Spinal cord (tissue), 10 donors: ENCODE measurements around the gene MORN1. TPM values are rescaled to one million over a fixed set of nuclear protein-coding genes. Genes with fewer than 3 reads are reported as not detected.

Experiments used
- DNase-seq, 6 donors: peaks; one replicate each; pipeline versions ENCODE4 v3.0.0 to v3.0.0-alpha.2; 2013 to 2015; ENCODE audit warnings: low spot score in 6 of 6, low read depth in 4 of 6
- H3K27ac ChIP-seq: one replicate; pipeline ENCODE4 v1.5.1; 2013; ENCODE audit warnings: low read depth, low read length, control low read depth
- H3K27me3 ChIP-seq: one replicate; pipeline ENCODE4 v1.6.1; 2013; ENCODE audit warnings: low read length; ENCODE audit not compliant: control insufficient read depth, insufficient read depth
- H3K36me3 ChIP-seq: one replicate; pipeline ENCODE4 v1.6.1; 2013; ENCODE audit warnings: low read length; ENCODE audit not compliant: control insufficient read depth, insufficient read depth
- H3K4me1 ChIP-seq: one replicate; pipeline ENCODE4 v1.6.1; 2013; ENCODE audit warnings: low read length; ENCODE audit not compliant: control insufficient read depth, insufficient read depth
- H3K4me3 ChIP-seq: one replicate; pipeline ENCODE4 v1.5.1; 2013; ENCODE audit warnings: low read depth, low read length, control low read depth
- H3K9me3 ChIP-seq: one replicate; pipeline ENCODE4 v1.6.1; 2013; ENCODE audit warnings: low read length; ENCODE audit not compliant: control insufficient read depth, insufficient read depth
- WGBS: methylation state at CpG from one replicate; pipeline ENCODE4 v1.1.5; 2013; ENCODE audit warnings: missing lambda C conversion rate; ENCODE audit not compliant: insufficient coverage; 5-methylcytosine and 5-hydroxymethylcytosine counted together
- polyA plus RNA-seq, 2 donors: library from polyadenylated mRNA; unstranded; fragments of 120-200 nt; gene quantifications; one replicate each; pipeline ENCODE4 v1.2.1, GENCODE V29; 2013; ENCODE audit not compliant: insufficient read length in 2 of 2
- total RNA-seq, 2 donors: library from RNA; depleted of rRNA in 1 of 2; stranded (reverse); fragments of 120-200 nt in 1 of 2; fragments of >200 nt in 1 of 2; gene quantifications; one replicate each; pipeline versions ENCODE4 v1.2.3 to v1.2.4, GENCODE V29; 2013 to 2014
- donor health status: healthy.

MORN1 gene
- total and polyA plus RNA-seq, 4 donors, result 8.4 to 17.5 (median 12.8) TPM

GRCh38 chr1:2311184-2312032 is 79.9 kb downstream of the MORN1 start:
- no peaks in the 10 kb centered on the region for H3K27me3 ChIP-seq
- WGBS, result 26% methylated on average over 17 of the region's 21 CpGs
- H3K4me3 ChIP-seq, result no peak overlapping the region
- H3K27ac ChIP-seq, result peak overlapping the region; percentile 33
- peaks cover 54% of the 10 kb centered on the region for H3K36me3 ChIP-seq
- no peaks in the 10 kb centered on the region for H3K9me3 ChIP-seq
- H3K4me1 ChIP-seq, result peaks cover 60% of the 10 kb centered on the region
- DNase-seq, result peak in 2 of 6 donors; percentile 41 to 65

GRCh38 chr1:2310332-2311183 is 80.8 kb downstream of the MORN1 start:
- no peak for DNase-seq
- H3K36me3 ChIP-seq, result peaks cover 59% of the 10 kb centered on the region
- H3K27ac ChIP-seq, result no peak overlapping the region

GRCh38 chr1:2308844-2309243 is 82.5 kb downstream of the MORN1 start:
- H3K4me1 ChIP-seq, result peaks cover 46% of the 10 kb centered on the region
- H3K27ac ChIP-seq, result no peak overlapping the region
- no peaks in the 10 kb centered on the region for H3K9me3 ChIP-seq

More at GRCh38 chr1:2310332-2311183, 80.8 kb downstream of the MORN1 start:
- Histone ChIP-seq H3K9me3 (no peaks in the 10 kb centered on the region), H3K27me3 (no peaks in the 10 kb centered on the region), H3K4me3 (no peak overlapping the region), H3K4me1 (peaks cover 51% of the 10 kb centered on the region)
- WGBS, result 71% methylated on average over 24 of the region's 28 CpGs

GRCh38 chr1:2307972-2308371 is 83.4 kb downstream of the MORN1 start:
- DNase-seq, result no peak
- Histone ChIP-seq H3K4me1 (peaks cover 37% of the 10 kb centered on the region), H3K4me3 (no peak overlapping the region), H3K27me3 (no peaks in the 10 kb centered on the region), H3K9me3 (no peaks in the 10 kb centered on the region), H3K27ac (no peak overlapping the region), H3K36me3 (peaks cover 85% of the 10 kb centered on the region)
- 88% methylated on average over 5 of the region's 15 CpGs for WGBS

More at GRCh38 chr1:2308844-2309243, 82.5 kb downstream of the MORN1 start:
- peaks cover 76% of the 10 kb centered on the region for H3K36me3 ChIP-seq
- H3K27me3 ChIP-seq, result no peaks in the 10 kb centered on the region
- DNase-seq, result no peak
- WGBS, result 93% methylated on average over 17 of the region's 20 CpGs
- H3K4me3 ChIP-seq, result no peak overlapping the region

GRCh38 chr1:2307064-2307605 is 84.2 kb downstream of the MORN1 start:
- Histone ChIP-seq H3K9me3 (no peaks in the 10 kb centered on the region), H3K4me1 (peaks cover 32% of the 10 kb centered on the region), H3K27me3 (no peaks in the 10 kb centered on the region), H3K27ac (no peak overlapping the region), H3K4me3 (no peak overlapping the region), H3K36me3 (peaks cover 89% of the 10 kb centered on the region)
- no peak for DNase-seq
- 96% methylated on average over 36 of the region's 41 CpGs for WGBS

- H3K9me3 ChIP-seq, result no peaks in the 10 kb centered on the region
- DNase-seq, result no peak
- peaks cover 32% of the 10 kb centered on the region for H3K4me1 ChIP-seq
- H3K4me3 ChIP-seq, result no peak overlapping the region
- no peaks in the 10 kb centered on the region for H3K27me3 ChIP-seq
- 81% methylated on average over 70 of the region's 81 CpGs for WGBS
- no peak overlapping the region for H3K27ac ChIP-seq
- peaks cover 94% of the 10 kb centered on the region for H3K36me3 ChIP-seq
These were observed 85.0 kb downstream of the MORN1 start for GRCh38 chr1:2306151-2306978.

- H3K36me3 ChIP-seq, result peaks cover 92% of the 10 kb centered on the region
- no peaks in the 10 kb centered on the region for H3K9me3 ChIP-seq
- 66% methylated on average over 24 of the region's 49 CpGs for WGBS
- DNase-seq, result no peak
- H3K4me3 ChIP-seq, result no peak overlapping the region
- H3K27me3 ChIP-seq, result no peaks in the 10 kb centered on the region
- H3K27ac ChIP-seq, result no peak overlapping the region
- peaks cover 34% of the 10 kb centered on the region for H3K4me1 ChIP-seq
These were observed 86.3 kb downstream of the MORN1 start for GRCh38 chr1:2304921-2305681.

GRCh38 chr1:2304282-2304681 is 87.1 kb downstream of the MORN1 start:
- DNase-seq, result no peak
- H3K4me1 ChIP-seq, result peaks cover 40% of the 10 kb centered on the region
- H3K27me3 ChIP-seq, result no peaks in the 10 kb centered on the region
- no peak overlapping the region for H3K27ac ChIP-seq
- H3K4me3 ChIP-seq, result no peak overlapping the region
- WGBS, result 89% methylated on average over 21 of the region's 22 CpGs
- H3K36me3 ChIP-seq, result peaks cover 91% of the 10 kb centered on the region
- no peaks in the 10 kb centered on the region for H3K9me3 ChIP-seq
